ENCODE data around the gene VPS52.

DNA sequence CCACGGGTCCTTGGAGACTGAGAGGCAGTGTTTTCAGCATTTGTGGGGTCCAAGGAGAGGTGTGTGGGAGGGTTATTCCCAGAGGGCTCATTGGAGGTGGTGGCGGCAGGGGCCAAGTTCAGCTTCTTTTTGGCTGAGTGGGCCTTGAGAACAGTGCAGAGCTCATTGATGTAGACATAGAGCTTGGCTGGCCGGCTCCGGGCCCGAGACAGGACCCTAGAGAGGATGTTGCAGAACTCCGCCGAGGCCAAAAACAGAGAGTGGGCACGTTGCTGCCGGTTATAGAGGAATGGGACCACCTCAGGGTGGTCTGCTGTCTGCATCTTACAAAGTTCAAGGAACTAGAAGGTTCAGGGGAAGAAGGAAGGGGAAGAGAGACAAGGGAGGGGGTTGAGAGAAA is 49.6 kb upstream of the VPS52 start:
- TF ChIP-seq YY1 (IDR thresholded peaks at IDR 0.05; ENCODE audit: insufficient read depth, insufficient read length) (no peak), ZNF274 (IDR thresholded peaks at IDR 0.05; ENCODE audit: low read depth, low read length) (no peak)

Measured in NT2/D1 (cell line).